HL-60 (cell line): ENCODE measurements around the gene PRR12.

ENCODE experiments used
- DNase-seq, 2 experiments: peaks; one replicate each; pipeline ENCODE4 v3.0.0-alpha.2; 2010 to 2020; ENCODE audit warnings: low read depth in 1 of 2, low spot score in 1 of 2
- H3K27ac ChIP-seq: fragments of 250-450 bp; sonication (Bioruptor Pico); replicated peaks from 2 replicates; pipeline ENCODE4 v1.5.1; 2020; ENCODE audit warnings: mild to moderate bottlenecking, moderate library complexity
- H3K27me3 ChIP-seq: fragments of 250-450 bp; sonication (Bioruptor Pico); 2 replicates; pipeline ENCODE4 v1.5.1; 2021; ENCODE audit warnings: mild to moderate bottlenecking, moderate library complexity; ENCODE audit not compliant: insufficient read depth, poor library complexity, severe bottlenecking
- H3K4me3 ChIP-seq: replicated peaks from 2 replicates; pipeline ENCODE4 v1.5.1; 2011; ENCODE audit warnings: mild to moderate bottlenecking, control low read depth, low read length; ENCODE audit not compliant: insufficient read depth
- GABPA ChIP-seq: IDR thresholded peaks from 2 replicates; pipeline ENCODE4 v1.6.1; 2012; ENCODE audit warnings: low read depth
- POLR2AphosphoS5 ChIP-seq: IDR thresholded peaks from 2 replicates; pipeline ENCODE4 v1.6.1; 2012; ENCODE audit warnings: low read depth
- SPI1 ChIP-seq: IDR thresholded peaks from 2 replicates; pipeline ENCODE4 v1.6.1; 2012; ENCODE audit warnings: low read depth, mild to moderate bottlenecking, borderline replicate concordance
- TF ChIP-seq, protein P1 (sequence below): IDR thresholded peaks from one replicate; pipeline ENCODE4 v1.5.1; 2011; ENCODE audit warnings: low read length, control low read depth, inconsistent platforms; ENCODE audit not compliant: insufficient read depth
- TF ChIP-seq, protein P2 (sequence below): IDR thresholded peaks from 2 replicates; pipeline ENCODE4 v1.6.1; 2012; ENCODE audit warnings: low read depth; ENCODE audit not compliant: insufficient replicate concordance

Gene PRR12

DNA sequence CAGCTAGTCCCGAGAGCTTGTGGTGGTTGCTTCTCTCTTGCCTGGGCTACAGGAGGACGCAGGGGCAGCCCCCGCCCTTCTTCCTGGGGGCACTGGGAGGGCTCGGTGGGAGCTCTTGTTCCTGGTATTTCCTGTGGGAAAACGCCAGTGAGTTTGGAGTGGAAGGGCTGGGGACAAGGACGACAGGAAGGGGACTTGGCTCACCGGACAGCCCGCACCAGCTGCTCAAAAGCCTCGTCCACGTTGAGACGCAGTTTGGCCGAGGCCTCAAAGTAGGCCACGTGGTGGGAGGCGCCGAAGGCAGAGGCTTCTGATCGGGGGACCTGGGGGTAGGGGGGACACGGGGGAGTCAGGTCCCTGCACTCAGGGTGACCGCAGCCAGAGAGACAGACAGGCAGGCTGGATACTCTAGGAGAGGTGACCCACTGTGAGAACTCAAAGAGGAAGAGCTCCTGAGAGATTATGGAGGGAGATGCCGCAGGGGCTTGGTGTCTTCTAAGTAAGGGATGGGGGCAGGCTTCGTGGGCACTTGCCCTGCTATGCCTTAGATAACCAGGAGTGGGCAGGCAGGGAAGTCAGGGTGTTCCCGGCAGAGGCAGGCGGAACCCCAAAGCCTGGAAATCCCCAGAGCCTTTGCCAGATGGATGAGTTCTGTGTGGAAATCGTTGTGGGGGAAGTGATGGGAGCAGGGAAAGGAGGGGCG is 44.7 kb downstream of the PRR12 start:
- TF ChIP-seq GABPA = no peak
- TF ChIP-seq POLR2AphosphoS5 = no peak
- TF ChIP-seq, protein P1, sequence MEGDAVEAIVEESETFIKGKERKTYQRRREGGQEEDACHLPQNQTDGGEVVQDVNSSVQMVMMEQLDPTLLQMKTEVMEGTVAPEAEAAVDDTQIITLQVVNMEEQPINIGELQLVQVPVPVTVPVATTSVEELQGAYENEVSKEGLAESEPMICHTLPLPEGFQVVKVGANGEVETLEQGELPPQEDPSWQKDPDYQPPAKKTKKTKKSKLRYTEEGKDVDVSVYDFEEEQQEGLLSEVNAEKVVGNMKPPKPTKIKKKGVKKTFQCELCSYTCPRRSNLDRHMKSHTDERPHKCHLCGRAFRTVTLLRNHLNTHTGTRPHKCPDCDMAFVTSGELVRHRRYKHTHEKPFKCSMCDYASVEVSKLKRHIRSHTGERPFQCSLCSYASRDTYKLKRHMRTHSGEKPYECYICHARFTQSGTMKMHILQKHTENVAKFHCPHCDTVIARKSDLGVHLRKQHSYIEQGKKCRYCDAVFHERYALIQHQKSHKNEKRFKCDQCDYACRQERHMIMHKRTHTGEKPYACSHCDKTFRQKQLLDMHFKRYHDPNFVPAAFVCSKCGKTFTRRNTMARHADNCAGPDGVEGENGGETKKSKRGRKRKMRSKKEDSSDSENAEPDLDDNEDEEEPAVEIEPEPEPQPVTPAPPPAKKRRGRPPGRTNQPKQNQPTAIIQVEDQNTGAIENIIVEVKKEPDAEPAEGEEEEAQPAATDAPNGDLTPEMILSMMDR = no peak
- TF ChIP-seq SPI1 = no peak
- TF ChIP-seq, protein P2, sequence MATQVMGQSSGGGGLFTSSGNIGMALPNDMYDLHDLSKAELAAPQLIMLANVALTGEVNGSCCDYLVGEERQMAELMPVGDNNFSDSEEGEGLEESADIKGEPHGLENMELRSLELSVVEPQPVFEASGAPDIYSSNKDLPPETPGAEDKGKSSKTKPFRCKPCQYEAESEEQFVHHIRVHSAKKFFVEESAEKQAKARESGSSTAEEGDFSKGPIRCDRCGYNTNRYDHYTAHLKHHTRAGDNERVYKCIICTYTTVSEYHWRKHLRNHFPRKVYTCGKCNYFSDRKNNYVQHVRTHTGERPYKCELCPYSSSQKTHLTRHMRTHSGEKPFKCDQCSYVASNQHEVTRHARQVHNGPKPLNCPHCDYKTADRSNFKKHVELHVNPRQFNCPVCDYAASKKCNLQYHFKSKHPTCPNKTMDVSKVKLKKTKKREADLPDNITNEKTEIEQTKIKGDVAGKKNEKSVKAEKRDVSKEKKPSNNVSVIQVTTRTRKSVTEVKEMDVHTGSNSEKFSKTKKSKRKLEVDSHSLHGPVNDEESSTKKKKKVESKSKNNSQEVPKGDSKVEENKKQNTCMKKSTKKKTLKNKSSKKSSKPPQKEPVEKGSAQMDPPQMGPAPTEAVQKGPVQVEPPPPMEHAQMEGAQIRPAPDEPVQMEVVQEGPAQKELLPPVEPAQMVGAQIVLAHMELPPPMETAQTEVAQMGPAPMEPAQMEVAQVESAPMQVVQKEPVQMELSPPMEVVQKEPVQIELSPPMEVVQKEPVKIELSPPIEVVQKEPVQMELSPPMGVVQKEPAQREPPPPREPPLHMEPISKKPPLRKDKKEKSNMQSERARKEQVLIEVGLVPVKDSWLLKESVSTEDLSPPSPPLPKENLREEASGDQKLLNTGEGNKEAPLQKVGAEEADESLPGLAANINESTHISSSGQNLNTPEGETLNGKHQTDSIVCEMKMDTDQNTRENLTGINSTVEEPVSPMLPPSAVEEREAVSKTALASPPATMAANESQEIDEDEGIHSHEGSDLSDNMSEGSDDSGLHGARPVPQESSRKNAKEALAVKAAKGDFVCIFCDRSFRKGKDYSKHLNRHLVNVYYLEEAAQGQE = no peak
- H3K4me3 ChIP-seq = no peak overlapping the region
- H3K27me3 ChIP-seq = no peaks in the 10 kb centered on the region
- DNase-seq = no peak
- H3K27ac ChIP-seq = no peak overlapping the region

DNA sequence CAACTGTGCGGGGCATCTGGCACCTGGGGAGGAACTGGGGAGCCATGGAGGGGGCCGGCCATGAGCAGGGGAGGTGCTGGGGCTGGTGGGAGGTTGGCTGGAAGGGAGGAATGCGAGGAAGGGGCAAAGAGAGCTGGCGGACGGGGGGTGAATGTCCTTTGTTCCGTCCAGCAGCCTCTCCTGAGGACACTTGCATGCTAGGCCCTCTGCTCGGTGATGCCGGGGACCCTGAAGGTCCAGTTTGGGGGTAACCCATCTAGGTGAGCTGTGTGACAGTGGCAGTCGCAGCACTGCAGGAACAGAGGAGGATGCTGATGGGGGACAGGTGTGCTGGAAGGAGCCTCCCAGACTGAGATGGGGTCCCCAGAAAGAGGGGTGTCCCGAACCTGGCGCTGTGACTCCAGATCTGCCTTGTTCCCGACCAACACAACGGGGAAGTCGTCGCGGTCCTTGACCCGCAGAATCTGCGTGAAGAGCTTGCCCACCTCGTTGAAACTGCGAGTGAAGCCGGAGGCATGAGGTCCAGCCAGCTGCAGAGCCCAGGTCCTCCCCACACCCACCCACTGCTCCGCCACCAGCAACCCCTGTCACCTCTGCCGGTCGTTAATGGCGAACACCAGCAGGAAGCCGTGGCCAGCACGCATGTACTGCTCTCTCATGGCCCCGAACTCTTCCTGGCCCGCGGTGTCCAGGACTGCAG is 45.4 kb downstream of the PRR12 start:
- H3K27ac ChIP-seq = no peak overlapping the region
- H3K27me3 ChIP-seq = no peaks in the 10 kb centered on the region
- H3K4me3 ChIP-seq = no peak overlapping the region
- no peak for DNase-seq
- TF ChIP-seq, protein P2 = no peak
- TF ChIP-seq GABPA = no peak
- no peak for TF ChIP-seq SPI1
- TF ChIP-seq POLR2AphosphoS5 = no peak
- TF ChIP-seq, protein P1 = no peak

DNA sequence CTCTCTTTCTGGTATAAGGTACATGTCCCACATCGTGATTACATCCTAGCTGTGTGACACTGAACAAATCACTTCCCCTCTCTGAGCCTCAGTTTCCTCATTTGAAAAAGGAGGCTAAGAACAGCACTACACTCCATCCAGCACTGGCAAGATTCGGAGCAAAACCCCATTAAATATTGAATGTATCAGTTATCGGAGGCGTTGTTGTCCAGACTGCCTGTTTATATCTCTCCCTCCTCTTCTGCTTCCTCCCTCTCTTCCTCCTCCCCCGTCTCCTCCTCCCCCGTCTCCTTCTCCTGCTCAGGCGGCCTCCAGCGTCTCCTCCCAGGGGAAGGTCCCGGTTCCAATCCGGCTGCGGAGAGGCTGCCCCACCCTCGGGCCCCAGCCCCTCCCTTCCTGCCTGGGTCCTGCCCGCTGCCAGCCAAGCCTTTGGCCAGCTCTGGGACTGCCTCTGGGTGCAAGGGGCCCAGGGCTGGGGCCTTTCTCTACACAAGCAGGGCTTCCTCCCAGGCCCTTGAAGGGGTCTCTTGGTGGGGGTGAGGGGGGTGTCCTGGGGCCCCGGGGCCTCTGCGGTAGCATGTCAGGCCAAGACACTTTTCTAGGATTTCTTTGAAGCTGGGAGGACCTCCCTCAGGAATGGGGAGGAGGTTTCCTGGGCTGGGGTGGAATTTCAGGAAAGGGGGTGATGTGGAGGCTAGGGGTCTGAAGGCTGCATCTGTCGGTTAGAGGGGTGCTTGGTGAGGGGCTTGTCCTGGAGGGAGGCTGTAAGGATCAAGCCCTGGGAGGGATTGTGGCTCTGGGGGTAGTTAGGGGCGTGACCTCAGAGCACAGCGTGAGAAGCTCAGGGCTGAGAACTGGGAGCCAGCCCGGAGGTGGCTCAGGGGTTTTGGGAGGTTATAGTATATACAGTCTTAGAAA is 47.1 kb downstream of the PRR12 start:
- H3K27ac ChIP-seq = no peak overlapping the region
- TF ChIP-seq GABPA (no peak), POLR2AphosphoS5 (no peak)
- no peak overlapping the region for H3K4me3 ChIP-seq
- peak; percentile 43 to 53 for DNase-seq
- no peaks in the 10 kb centered on the region for H3K27me3 ChIP-seq
